HG02763 (cell line): Measurements from ENCODE around the gene IL2RA.
A peak's percentile ranks its signal among the peaks of the same experiment; 100 is the strongest.
"Not testable (repeated sequence)": the region's sequence is repeated elsewhere in the genome, so short reads cannot be mapped to it uniquely, and the experiment has no call there.

ENCODE experiments used
- ATAC-seq: cut with Tn5 transposase; IDR thresholded peaks from one replicate; pipeline ENCODE4 v1.9.1; 2021; ENCODE audit warnings: mild to moderate bottlenecking, moderate library complexity; ENCODE audit not compliant: unreplicated experiment

IL2RA gene

GRCh38 chr10:6083523-6084475 lies 21.6 kb upstream of the IL2RA start:
- no peak for ATAC-seq

DNA sequence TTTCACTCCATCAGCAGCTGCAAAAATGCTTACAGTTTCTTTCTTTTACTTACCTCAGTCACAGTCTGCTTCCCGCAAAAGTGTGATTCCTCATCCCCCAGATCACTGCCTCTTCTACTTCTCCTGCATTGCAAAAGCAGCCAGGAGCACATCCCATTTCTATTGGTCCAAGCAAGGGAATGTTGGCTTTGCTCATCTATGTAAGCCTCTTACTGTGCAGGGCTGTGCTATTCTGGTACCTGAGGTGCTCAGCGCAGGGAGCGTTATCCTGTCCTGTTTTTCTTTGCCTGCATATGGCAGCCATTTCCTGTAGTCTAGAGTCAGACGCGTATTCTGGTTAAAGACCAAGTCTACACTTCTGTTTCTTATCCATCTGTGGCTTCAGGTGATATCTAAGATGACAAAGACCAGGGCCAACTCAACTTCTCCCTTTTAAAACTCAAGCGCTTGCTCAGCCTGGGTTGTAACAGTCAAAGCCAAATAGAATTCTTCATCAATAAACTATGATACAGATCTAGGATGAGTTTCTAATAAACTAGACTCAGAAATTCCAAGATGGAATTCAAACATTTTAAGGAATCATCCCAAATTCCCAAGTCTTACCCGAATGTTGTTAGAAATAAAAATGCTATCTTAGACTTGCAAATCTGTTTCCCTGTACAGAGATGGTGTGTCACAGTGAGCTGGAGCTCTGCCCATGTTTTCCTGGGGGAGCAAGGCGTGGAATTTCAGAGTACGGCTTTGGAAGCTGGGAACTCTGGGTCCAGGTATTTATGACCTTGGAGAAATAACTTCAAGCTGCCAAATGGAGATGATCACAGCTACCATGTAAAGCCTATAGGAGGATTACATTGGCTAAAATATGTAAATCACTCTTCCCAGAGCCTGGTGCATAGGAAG lies 20.6 kb upstream of the IL2RA start:
- ATAC-seq, result no peak

DNA sequence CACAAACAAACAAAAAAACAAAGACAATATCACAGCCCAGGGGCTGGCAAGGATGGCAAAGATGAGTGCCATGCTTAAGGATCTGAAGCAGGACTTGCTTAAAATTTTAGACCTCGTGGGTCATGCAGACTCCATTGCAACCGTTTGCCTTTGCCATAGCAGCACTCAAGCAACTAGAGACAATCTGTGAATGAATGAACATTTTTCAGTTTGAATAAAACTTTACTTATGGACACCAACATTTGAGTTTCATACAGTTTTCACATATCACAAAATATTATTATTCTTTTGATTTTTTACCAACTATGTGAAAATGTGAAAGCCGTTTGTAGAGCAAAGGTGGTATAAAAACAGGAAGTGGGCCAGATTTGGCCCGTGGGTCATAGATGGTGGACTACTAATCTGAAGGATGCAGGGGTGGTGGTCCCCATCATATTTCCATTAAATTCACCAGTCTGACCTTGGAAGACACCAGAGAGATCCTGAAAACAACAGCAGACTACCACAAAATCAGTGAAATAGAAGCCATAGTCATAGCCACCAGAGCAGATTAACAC lies 18.3 kb upstream of the IL2RA start:
- no peak for ATAC-seq

GRCh38 chr10:6079044-6079443 lies 16.9 kb upstream of the IL2RA start:
- no peak for ATAC-seq

DNA sequence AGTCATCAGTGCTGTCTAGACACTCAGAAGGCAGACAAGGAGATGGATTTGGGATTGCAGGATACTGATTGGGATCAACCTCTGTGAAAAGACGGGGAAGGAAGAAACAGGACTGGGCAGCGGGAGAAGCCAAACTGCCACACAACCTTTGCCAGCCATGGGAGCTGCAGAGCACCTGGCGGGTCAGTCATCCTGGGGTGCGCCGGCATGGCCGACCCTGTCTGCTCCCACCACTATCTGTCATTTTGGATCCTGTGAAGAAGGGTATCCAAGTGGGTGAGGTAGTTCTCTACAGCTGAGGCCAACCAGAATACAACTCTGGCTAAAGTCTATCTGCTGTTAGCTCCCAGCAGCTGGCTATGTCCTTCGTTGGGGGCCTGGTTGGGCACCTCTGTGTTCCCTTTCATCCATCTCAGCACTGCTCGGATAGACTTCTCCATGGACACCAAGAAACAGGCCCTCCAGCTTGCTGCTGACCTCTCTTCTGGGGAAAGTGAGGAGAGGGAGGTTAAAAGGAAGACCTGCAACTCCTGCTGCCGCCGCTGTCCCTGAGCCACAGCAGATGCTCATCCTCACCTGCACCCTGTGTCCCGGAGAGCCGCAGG lies 15.0 kb upstream of the IL2RA start:
- ATAC-seq, result no peak

GRCh38 chr10:6074489-6075301 lies 12.5 kb upstream of the IL2RA start:
- no peak for ATAC-seq

DNA sequence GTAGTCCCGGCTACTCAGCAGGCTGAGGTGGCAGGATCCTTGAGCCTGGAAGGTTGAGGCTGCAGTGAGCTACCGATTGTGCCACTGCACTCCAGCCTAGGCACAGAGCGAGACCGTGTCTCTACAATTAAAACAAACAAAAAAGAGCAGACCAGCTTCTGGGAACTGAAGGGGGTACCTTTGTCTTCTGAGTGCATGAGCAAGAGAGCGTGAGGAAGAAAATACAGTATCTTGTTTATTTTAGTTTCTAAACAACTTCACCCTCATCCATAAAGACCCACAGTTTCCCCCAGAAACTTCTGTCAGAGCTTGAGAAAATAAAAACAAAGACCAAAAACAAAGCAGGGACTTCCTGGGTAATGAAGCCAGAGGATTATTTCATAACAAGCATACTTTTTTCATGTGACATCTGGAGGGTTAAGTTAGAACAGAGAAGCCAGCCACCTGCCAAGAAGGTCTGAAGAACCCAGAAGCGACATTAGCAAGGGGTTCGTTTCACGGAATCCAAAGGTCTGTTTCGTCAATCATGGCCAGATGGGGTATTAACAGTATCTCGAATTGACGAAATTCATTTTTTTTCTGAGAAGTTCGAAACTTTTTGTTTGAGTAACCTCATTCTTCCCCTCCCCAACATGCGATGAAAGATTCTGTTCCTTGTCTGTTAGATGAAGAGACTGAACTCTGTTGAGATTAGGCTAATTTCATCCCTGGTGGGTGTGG lies 10.2 kb upstream of the IL2RA start:
- ATAC-seq, result peak; percentile 47

- no peak for ATAC-seq
Observed at GRCh38 chr10:6071181-6072175, 9.3 kb upstream of the IL2RA start.

- no peak for ATAC-seq
Observed at GRCh38 chr10:6070660-6071059, 8.5 kb upstream of the IL2RA start.

GRCh38 chr10:6069081-6069931 lies 7.1 kb upstream of the IL2RA start:
- no peak for ATAC-seq

DNA sequence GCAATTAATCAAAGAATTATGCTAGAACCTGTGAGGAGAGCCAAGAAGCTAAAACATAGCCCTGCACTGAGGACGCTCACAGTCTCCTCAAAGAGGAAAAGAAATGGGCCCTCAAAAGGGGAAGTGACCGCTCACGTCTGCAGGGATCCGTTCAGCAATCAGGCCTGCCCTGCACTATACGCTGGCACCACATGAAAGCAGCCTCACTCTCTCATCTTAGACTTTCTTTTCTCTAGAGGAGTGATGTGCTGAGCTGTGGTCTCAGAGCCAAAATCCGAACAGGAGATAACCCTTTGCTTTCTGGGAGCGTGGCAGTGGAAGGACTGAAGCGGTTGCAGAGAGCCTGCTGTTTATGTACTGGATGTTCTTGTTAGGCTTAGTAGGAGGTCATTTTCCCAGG lies 6.3 kb upstream of the IL2RA start:
- peak; percentile 47 for ATAC-seq

DNA sequence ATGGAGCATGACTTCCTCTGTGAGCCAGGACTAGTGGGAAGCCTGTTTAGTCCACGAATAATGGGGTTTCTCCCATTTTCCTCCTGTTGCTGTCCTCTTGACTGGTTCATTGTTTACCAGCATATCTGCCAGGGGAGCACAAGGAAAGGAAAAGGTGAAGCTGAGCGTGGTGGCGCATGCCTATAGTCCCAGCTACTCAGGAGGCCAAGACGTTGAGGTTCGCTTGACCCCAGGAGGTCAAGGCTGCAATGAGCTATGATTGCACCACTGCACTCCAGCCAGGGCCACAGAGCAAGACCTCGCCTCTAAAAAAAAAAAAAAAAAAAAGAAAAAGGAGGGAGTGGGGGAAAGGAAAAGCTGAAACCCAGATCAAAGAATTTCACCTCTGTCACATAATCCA lies 5.8 kb upstream of the IL2RA start:
- no peak for ATAC-seq

DNA sequence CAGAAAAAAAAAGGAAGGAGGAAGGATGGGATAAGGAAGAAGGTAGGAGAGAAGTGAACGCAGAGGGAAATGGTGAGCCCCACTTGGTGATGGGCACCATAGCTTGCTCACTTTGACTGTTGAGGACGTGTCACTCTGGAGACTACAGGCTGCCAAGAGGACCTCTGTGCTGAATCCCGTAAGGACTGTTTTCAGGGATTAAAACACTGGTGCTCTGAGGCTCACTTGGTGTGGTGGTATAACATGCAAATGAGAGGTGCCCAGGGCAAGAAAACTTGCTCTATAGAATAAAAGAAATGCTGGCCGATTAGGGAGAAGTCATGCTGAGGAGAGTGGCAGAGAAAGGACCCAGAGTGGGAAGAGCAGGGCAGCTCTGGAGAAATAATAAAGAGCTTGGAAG lies 5.3 kb upstream of the IL2RA start:
- no peak for ATAC-seq

GRCh38 chr10:6065835-6066234 lies 3.7 kb upstream of the IL2RA start:
- no peak for ATAC-seq

DNA sequence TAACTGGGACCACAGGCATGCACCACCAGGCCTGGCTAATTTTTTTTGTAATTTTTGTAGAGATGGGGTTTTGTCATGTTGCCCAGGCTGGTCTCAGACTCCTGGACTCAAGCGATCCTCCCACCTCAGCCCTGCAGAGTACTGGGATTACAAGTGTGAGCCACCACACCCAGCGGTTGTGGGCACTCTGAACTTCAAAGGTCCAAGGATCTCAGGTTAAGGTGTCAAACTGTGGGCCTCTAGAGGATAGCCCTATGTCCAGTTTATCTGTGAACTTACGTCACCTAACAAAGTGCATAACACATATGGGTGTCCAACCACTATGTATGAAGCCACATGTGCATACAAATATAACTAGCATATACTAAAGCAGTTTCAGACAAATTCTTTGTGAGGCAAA lies 3.2 kb upstream of the IL2RA start:
- no peak for ATAC-seq

DNA sequence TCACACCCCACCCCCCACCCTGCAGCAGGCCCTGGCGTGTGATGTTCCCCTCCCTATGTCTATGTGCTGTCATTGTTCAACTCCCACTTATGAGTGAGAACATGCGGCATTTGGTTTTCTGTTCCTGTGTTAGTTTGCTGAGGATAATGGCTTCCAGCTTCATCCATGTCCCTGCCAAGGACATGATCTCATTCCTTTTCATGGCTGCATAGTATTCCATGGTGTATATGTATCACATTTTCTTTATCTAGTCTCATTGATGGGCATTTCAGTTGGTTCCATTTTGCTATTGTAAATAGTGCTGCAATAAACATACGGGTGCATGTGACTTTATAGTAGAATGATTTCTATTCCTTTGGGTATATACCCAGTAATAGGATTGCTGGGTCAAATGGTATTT lies 2.6 kb upstream of the IL2RA start:
- not testable (repeated sequence) for ATAC-seq

DNA sequence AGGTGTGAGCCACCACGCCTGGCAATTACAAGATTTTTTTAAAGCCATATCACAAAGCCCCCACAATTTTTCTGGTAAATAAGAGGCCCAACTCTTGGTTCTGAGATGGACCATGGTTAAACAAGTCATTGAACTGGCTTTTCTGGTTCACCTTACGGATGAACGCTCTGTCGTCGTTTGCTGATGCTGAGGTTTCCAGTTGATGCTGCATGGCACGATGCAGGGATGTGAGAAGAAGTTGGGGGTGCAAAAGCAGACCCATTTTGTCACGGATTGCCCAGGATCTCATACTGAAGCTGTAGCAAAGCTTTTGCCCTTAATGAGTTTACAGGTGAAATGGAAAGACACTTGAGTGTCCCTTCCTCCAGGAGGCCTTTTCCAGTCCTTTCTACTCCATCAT lies 2.0 kb upstream of the IL2RA start:
- ATAC-seq, result no peak
